Thymus (tissue), 14 donors: ENCODE data around the gene TCEANC. TPM values are rescaled to one million over a fixed set of nuclear protein-coding genes. Genes with fewer than 3 reads are reported as not detected.
A peak's percentile ranks its signal among the peaks of the same experiment; 100 is the strongest.

Experiments used
- DNase-seq, 9 donors: peaks; one replicate each; pipeline ENCODE4 v3.0.0-alpha.2; 2013; ENCODE audit warnings: low spot score in 9 of 9, low read depth in 6 of 9, missing footprints in 1 of 9
- H3K27ac ChIP-seq, 2 donors: one replicate each; pipeline ENCODE4 v1.5.1; 2013; ENCODE audit warnings: control low read depth in 1 of 2, low read depth in 1 of 2, low read length in 1 of 2, mild to moderate bottlenecking in 1 of 2, moderate library complexity in 1 of 2
- H3K27me3 ChIP-seq, 2 donors: one replicate each; pipeline ENCODE4 v1.5.1; 2013; ENCODE audit warnings: low read length in 1 of 2; ENCODE audit not compliant: control insufficient read depth in 2 of 2, insufficient read depth in 1 of 2
- H3K36me3 ChIP-seq, 2 donors: one replicate each; pipeline ENCODE4 v1.5.1; 2013; ENCODE audit warnings: low read length in 1 of 2, mild to moderate bottlenecking in 1 of 2, moderate library complexity in 1 of 2; ENCODE audit not compliant: control insufficient read depth in 2 of 2, insufficient read depth in 2 of 2
- H3K4me1 ChIP-seq, 2 donors: one replicate each; pipeline ENCODE4 v1.5.1; 2013; ENCODE audit warnings: low read length in 2 of 2; ENCODE audit not compliant: control insufficient read depth in 2 of 2, insufficient read depth in 2 of 2
- H3K4me3 ChIP-seq, 2 donors: one replicate each; pipeline ENCODE4 v1.5.1; 2013; ENCODE audit warnings: low read length in 2 of 2, control low read depth in 1 of 2, mild to moderate bottlenecking in 1 of 2
- H3K9me3 ChIP-seq, 2 donors: one replicate each; pipeline ENCODE4 v1.5.1; 2013; ENCODE audit warnings: low read length in 1 of 2, mild to moderate bottlenecking in 1 of 2; ENCODE audit not compliant: control insufficient read depth in 2 of 2, insufficient read depth in 1 of 2
- WGBS: extraction: QIAGEN DNeasy Blood & Tissue Kit; methylation state at CpG from one replicate; pipeline ENCODE4 v1.1.7; 2013; 5-methylcytosine and 5-hydroxymethylcytosine counted together
- long read RNA-seq, 10 donors: transcript quantifications; one replicate each; lab custom pipeline, GENCODE V29; 2026
- polyA plus RNA-seq: library from polyadenylated mRNA; stranded (reverse); fragments of 200-250 nt; gene quantifications from one replicate; pipeline ENCODE4 v1.2.3, GENCODE V29; 2013
- total RNA-seq: library from RNA; stranded (reverse); fragments of 120-200 nt; gene quantifications from one replicate; pipeline ENCODE4 v1.2.4, GENCODE V29; 2013
- donor health status: healthy.

Gene TCEANC, protein sequence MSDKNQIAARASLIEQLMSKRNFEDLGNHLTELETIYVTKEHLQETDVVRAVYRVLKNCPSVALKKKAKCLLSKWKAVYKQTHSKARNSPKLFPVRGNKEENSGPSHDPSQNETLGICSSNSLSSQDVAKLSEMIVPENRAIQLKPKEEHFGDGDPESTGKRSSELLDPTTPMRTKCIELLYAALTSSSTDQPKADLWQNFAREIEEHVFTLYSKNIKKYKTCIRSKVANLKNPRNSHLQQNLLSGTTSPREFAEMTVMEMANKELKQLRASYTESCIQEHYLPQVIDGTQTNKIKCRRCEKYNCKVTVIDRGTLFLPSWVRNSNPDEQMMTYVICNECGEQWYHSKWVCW
- total RNA-seq (9.2 TPM), polyA plus RNA-seq (6.9 TPM)
- long read RNA-seq, donor 1 = 0 reads
- long read RNA-seq, donor 2 = 0 reads
- long read RNA-seq, donor 3, partial matches to known transcripts = 0 of 2 reads
- long read RNA-seq, donor 3, other reads (novel, unspliced or antisense) = 0 of 2 reads
- long read RNA-seq, donor 4 = 0 reads
- long read RNA-seq, donor 5 = 0 reads
- long read RNA-seq, donor 6 = 0 reads
- long read RNA-seq, donor 7, partial matches to known transcripts = 0 of 2 reads
- long read RNA-seq, donor 7, other reads (novel, unspliced or antisense) = 0 of 2 reads
- long read RNA-seq, donor 8 = 0 reads
- long read RNA-seq, donor 9 = 0 reads
- long read RNA-seq, donor 10 = 0 reads

- Histone ChIP-seq H3K4me1 (peaks cover 0 to 6% of the 10 kb centered on the region in 2 donors), H3K27ac (peak within 1 kb of the TSS; percentile 95), H3K36me3 (peaks cover 0 to 5% of the 10 kb centered on the region in 2 donors), H3K27me3 (peaks cover 0 to 7% of the 10 kb centered on the region in 2 donors), H3K4me3 (peak within 1 kb of the TSS; percentile 70 to 81), H3K9me3 (no peaks in the 10 kb centered on the region)
- DNase-seq = peak; percentile 78 to 96 (median 83)
- 1% methylated on average over 54 of the region's 54 CpGs for WGBS
These were observed at the start of gene TCEANC for GRCh38 chrX:13652850-13653693. Gene TCEANC (plus strand): TSS chrX:13653141. CDS start chrX:13662509, 9,368 bp downstream.

- H3K27me3 ChIP-seq = peaks cover 0 to 3% of the 10 kb centered on the region in 2 donors
- no peaks in the 10 kb centered on the region for H3K4me1 ChIP-seq
- H3K4me3 ChIP-seq = no peak overlapping the region
These were observed 47.3 kb upstream of the TCEANC start for GRCh38 chrX:13605611-13606010.

DNA sequence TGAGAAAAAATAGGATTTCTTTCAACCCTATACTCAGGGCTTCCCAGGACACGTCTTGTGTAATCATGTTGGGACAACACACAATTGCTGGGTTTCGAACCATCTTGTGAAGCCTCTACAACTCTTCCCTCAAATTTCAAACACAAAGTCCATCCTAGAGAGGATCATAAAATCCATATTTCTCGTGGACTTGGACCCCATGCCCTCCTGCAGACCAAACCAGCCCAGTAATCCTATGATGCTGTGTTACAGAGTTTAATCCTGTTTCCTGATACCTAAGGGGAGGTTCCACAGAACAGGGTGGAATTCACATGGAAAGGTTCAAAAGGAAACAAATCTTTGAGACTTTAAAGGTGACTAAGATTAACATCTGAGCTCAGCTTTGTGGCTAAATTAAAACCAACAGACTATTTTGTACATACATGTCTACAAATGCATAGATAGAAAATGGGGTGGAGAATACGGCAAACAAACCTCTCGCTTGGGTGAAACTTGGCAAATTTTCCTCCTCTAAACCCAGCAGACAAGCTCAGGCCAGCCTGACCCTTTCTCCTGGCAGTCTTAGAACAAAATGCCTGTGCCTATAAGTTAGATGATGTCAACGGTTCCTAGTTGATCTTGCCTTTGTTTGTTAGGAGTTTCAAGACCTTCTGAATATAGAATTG, 45.5 kb upstream of the TCEANC start:
- H3K9me3 ChIP-seq = no peaks in the 10 kb centered on the region
- H3K4me3 ChIP-seq = no peak overlapping the region
- WGBS = 94% methylated on average over 6 of the region's 6 CpGs
- peaks cover 0 to 3% of the 10 kb centered on the region in 2 donors for H3K27me3 ChIP-seq
- H3K27ac ChIP-seq = no peak overlapping the region
- H3K36me3 ChIP-seq = no peaks in the 10 kb centered on the region
- no peak for DNase-seq
- no peaks in the 10 kb centered on the region for H3K4me1 ChIP-seq

More at GRCh38 chrX:13605611-13606010, 47.3 kb upstream of the TCEANC start:
- Histone ChIP-seq H3K9me3 (no peaks in the 10 kb centered on the region), H3K27ac (no peak overlapping the region), H3K36me3 (no peaks in the 10 kb centered on the region)
- DNase-seq = no peak
- 100% methylated on average over 1 of the region's 1 CpG for WGBS

GRCh38 chrX:13607996-13608365, 45.0 kb upstream of the TCEANC start:
- H3K9me3 ChIP-seq = no peaks in the 10 kb centered on the region
- no peak overlapping the region for H3K27ac ChIP-seq

GRCh38 chrX:13614154-13614553, 38.8 kb upstream of the TCEANC start:
- H3K9me3 ChIP-seq = no peaks in the 10 kb centered on the region
- H3K4me1 ChIP-seq = no peaks in the 10 kb centered on the region
- no peaks in the 10 kb centered on the region for H3K27me3 ChIP-seq
- H3K27ac ChIP-seq = no peak overlapping the region
- H3K4me3 ChIP-seq = no peak overlapping the region
- no peak for DNase-seq
- H3K36me3 ChIP-seq = no peaks in the 10 kb centered on the region

More at GRCh38 chrX:13607996-13608365, 45.0 kb upstream of the TCEANC start:
- Histone ChIP-seq H3K4me1 (no peaks in the 10 kb centered on the region), H3K4me3 (no peak overlapping the region), H3K36me3 (no peaks in the 10 kb centered on the region), H3K27me3 (peaks cover 0 to 3% of the 10 kb centered on the region in 2 donors)
- 94% methylated on average over 2 of the region's 2 CpGs for WGBS
- DNase-seq = no peak

DNA sequence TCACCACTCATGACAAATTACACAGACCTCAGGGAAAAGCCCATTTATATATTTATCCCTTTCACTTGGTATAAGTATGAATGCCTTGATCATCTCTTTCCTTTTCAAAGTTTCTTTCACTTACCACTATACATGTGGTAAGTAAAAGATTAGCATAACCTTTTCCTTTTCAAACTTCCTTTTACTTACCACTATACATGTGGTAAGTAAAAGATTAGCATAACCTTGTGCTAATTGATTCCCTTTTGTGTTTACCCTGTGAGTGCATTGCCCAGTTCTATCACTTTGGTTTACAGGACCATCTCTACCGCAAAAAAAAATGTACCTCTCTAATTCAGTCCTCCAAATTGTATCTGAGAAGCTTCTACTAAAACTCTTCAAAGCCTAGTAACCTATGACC, 32.7 kb upstream of the TCEANC start:
- Histone ChIP-seq H3K4me1 (no peaks in the 10 kb centered on the region), H3K4me3 (no peak overlapping the region), H3K9me3 (no peaks in the 10 kb centered on the region), H3K36me3 (no peaks in the 10 kb centered on the region), H3K27ac (no peak overlapping the region), H3K27me3 (no peaks in the 10 kb centered on the region)
- no peak for DNase-seq
- WGBS = 19% methylated on average over 1 of the region's 1 CpG

DNA sequence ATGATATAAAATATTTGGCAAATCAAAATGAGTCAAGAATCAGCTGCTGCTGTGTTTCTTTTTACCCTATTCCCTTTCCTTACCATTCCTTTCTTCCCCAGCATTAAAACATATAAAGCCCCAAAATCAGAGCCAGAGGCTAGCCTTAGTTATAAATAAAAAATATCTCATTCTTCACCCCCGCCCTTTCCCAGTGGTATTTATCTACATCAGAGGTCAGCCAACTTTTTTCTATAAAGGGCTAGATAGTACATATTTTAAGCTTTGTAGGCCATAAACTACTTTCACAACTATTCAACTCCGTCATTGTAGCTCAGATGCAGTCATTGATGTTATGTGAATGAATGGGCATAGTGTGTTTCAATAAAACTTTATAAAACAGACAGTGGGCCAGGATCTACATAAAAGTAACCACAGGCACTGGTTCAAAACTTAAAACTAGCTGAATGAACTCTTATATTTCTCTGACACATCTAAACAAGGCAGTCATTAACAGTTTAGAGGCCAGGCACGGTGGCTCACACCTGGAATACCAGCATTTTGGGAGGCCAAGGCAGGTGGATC, 30.5 kb upstream of the TCEANC start:
- WGBS = 97% methylated on average over 3 of the region's 3 CpGs
- Histone ChIP-seq H3K9me3 (no peaks in the 10 kb centered on the region), H3K27ac (no peak overlapping the region), H3K4me1 (no peaks in the 10 kb centered on the region), H3K27me3 (no peaks in the 10 kb centered on the region), H3K36me3 (no peaks in the 10 kb centered on the region), H3K4me3 (no peak overlapping the region)
- no peak for DNase-seq

- DNase-seq = no peak
- 98% methylated on average over 8 of the region's 8 CpGs for WGBS
- H3K4me1 ChIP-seq = no peaks in the 10 kb centered on the region
These were observed 25.6 kb upstream of the TCEANC start for GRCh38 chrX:13627306-13627705.

More at GRCh38 chrX:13627306-13627705, 25.6 kb upstream of the TCEANC start:
- Histone ChIP-seq H3K27ac (no peak overlapping the region), H3K9me3 (no peaks in the 10 kb centered on the region), H3K36me3 (no peaks in the 10 kb centered on the region), H3K4me3 (no peak overlapping the region), H3K27me3 (no peaks in the 10 kb centered on the region)
